Measurements from ENCODE around the gene LRRK1. TPM values are rescaled to one million over a fixed set of nuclear protein-coding genes. Genes with fewer than 3 reads are reported as not detected.

Gene LRRK1
- polyA plus RNA-seq, 1 of the 3 experiments (the other 2 are of a cell fraction) = 6.9 TPM

GRCh38 chr15:101108791-101109190 lies 189.6 kb downstream of the LRRK1 start (continued):
- TF ChIP-seq REST (IDR thresholded peaks at IDR 0.05; ENCODE audit: low read depth, low read length) (no peak), MEF2A (IDR thresholded peaks at IDR 0.05; ENCODE audit: borderline replicate concordance, low read depth) (no peak), NRF1 (IDR thresholded peaks at IDR 0.05; ENCODE audit: low read depth, low read length) (no peak), FOSL2 (IDR thresholded peaks at IDR 0.05; ENCODE audit: borderline replicate concordance, low read depth) (no peak), JUND (IDR thresholded peaks at IDR 0.05) (no peak), ZBTB33 (IDR thresholded peaks at IDR 0.05; ENCODE audit: borderline replicate concordance, low read depth) (no peak), POLR2AphosphoS5 (IDR thresholded peaks at IDR 0.05; ENCODE audit: low read depth, low read length) (no peak), EZH2phosphoT487 (IDR thresholded peaks at IDR 0.05; ENCODE audit: borderline replicate concordance, low read depth) (no peak)

- ChIA-PET POLR2A (no interaction called here), CTCF (interaction anchor here (0.6 to 1.5 kb wide), 3 partner anchors 16 to 23 kb away, joined by 3 to 4 read pairs (median 4); no protein-coding TSS in a partner anchor)
- Histone ChIP-seq H3K4me2 (no peak overlapping the region), H3K79me2 (ENCODE audit: insufficient read depth) (no peaks in the 10 kb centered on the region), H3K9me3 (no peaks in the 10 kb centered on the region), H3K36me3 (replicated peaks in 1 of 2; ENCODE audit: control insufficient read depth in 1 of 2, insufficient read depth in 2 of 2, low read length in 1 of 2) (no peaks in the 10 kb centered on the region), H4K20me1 (ENCODE audit: insufficient read depth) (no peaks in the 10 kb centered on the region), H3F3A (replicated peaks; ENCODE audit: insufficient read depth) (peaks cover 3% of the 10 kb centered on the region), H3K27me3 (ENCODE audit: insufficient read depth) (no peaks in the 10 kb centered on the region), H3K9me2 (no peaks in the 10 kb centered on the region), H3K27ac (ENCODE audit: low read depth in 2 of 2, low read length in 1 of 2) (no peak overlapping the region), H3K4me3 (ENCODE audit: low read depth in 2 of 2, low read length in 1 of 2) (no peak overlapping the region), H2AFZ (ENCODE audit: low read depth) (no peak overlapping the region), H3K9ac (no peak overlapping the region), H3K4me1 (ENCODE audit: control insufficient read depth in 1 of 2, insufficient read depth in 2 of 2, low read depth in 1 of 2, low read length in 1 of 2) (peaks cover 0 to 14% of the 10 kb centered on the region in 2 experiments; a peak in 2 of 4 replicates)
- no peak for DNase-seq
- WGBS (ENCODE audit: low lambda C conversion rate) = 85% methylated on average over 18 of the region's 23 CpGs
- no peak for TF ChIP-seq USF1 (IDR thresholded peaks at IDR 0.05; ENCODE audit: borderline replicate concordance, low read depth)
- no peak for TF ChIP-seq JUND (IDR thresholded peaks at IDR 0.05)
- no peak for TF ChIP-seq SIN3A (IDR thresholded peaks at IDR 0.05; ENCODE audit: borderline replicate concordance, low read depth, low read length)
- TF ChIP-seq MXI1 (IDR thresholded peaks at IDR 0.05; ENCODE audit: low read depth, low read length) = no peak
- TF ChIP-seq SMC3 (IDR thresholded peaks at IDR 0.05; ENCODE audit: low read depth, low read length) = no peak
- TF ChIP-seq POLR2AphosphoS5 (IDR thresholded peaks at IDR 0.05; ENCODE audit: low read depth, low read length) = no peak
- no peak for TF ChIP-seq RCOR1 (IDR thresholded peaks at IDR 0.05; ENCODE audit: low read length)
- TF ChIP-seq GATA2 (CRISPR knock-in tag; IDR thresholded peaks at IDR 0.05) = no peak
- no peak for TF ChIP-seq REST (IDR thresholded peaks at IDR 0.05; ENCODE audit: low read depth, low read length)
- TF ChIP-seq TAF1 (IDR thresholded peaks at IDR 0.05; ENCODE audit: borderline replicate concordance, low read depth, low read length) = no peak
- TF ChIP-seq IRF3 (IDR thresholded peaks at IDR 0.05; ENCODE audit: low read depth, low read length) = no peak
- no peak for TF ChIP-seq NFIC (IDR thresholded peaks at IDR 0.05; ENCODE audit: borderline replicate concordance)
- no peak for TF ChIP-seq EZH2phosphoT487 (IDR thresholded peaks at IDR 0.05; ENCODE audit: borderline replicate concordance, low read depth)
These were observed 191.8 kb downstream of the LRRK1 start for GRCh38 chr15:101110681-101111569.
